GM12801 (cell line): ENCODE data around the gene ATP6V0A4.

Source experiments
- TF ChIP-seq, protein P1 (sequence below): IDR thresholded peaks from one replicate; pipeline ENCODE4 v1.5.1; 2011; ENCODE audit warnings: control low read depth; ENCODE audit not compliant: insufficient read length; ENCODE audit errors: extremely low read depth

The ATP6V0A4 gene

GRCh38 chr7:138755331-138755747, 42.7 kb downstream of the ATP6V0A4 start:
- TF ChIP-seq, protein P1, sequence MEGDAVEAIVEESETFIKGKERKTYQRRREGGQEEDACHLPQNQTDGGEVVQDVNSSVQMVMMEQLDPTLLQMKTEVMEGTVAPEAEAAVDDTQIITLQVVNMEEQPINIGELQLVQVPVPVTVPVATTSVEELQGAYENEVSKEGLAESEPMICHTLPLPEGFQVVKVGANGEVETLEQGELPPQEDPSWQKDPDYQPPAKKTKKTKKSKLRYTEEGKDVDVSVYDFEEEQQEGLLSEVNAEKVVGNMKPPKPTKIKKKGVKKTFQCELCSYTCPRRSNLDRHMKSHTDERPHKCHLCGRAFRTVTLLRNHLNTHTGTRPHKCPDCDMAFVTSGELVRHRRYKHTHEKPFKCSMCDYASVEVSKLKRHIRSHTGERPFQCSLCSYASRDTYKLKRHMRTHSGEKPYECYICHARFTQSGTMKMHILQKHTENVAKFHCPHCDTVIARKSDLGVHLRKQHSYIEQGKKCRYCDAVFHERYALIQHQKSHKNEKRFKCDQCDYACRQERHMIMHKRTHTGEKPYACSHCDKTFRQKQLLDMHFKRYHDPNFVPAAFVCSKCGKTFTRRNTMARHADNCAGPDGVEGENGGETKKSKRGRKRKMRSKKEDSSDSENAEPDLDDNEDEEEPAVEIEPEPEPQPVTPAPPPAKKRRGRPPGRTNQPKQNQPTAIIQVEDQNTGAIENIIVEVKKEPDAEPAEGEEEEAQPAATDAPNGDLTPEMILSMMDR: no peak

- TF ChIP-seq, protein P1: no peak
Measured at GRCh38 chr7:138753610-138754009, 44.4 kb downstream of the ATP6V0A4 start.

GRCh38 chr7:138753150-138753518, 44.9 kb downstream of the ATP6V0A4 start:
- TF ChIP-seq, protein P1: no peak

GRCh38 chr7:138752518-138753149, 45.4 kb downstream of the ATP6V0A4 start:
- TF ChIP-seq, protein P1: no peak

DNA sequence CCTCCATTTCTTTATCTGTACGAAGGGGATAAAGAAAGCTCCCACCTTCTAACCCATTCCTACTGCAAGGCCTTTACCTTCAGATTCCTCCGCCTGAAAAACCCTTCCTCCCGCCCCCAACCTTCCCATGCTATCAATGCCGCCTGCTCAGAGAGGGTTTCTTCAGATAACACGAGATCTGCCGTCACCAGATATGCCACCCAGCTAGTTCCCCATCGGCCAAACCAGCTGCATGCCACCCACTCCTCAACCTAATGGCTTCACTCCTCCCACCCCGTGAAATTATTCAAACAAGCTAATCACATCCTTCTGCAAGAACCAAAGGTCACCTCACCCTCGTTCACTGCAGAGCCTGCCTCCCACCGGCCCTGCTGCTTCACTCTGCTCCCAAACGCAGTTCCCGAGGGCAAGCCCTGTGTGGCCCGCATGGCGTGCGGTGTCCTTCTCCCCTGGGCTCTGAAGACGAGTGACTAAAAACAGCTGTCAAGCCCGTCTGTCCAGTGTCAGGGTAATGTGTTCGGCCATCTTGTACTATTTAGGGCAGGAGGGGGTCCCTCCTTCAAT, 47.0 kb downstream of the ATP6V0A4 start:
- TF ChIP-seq, protein P1: no peak

DNA sequence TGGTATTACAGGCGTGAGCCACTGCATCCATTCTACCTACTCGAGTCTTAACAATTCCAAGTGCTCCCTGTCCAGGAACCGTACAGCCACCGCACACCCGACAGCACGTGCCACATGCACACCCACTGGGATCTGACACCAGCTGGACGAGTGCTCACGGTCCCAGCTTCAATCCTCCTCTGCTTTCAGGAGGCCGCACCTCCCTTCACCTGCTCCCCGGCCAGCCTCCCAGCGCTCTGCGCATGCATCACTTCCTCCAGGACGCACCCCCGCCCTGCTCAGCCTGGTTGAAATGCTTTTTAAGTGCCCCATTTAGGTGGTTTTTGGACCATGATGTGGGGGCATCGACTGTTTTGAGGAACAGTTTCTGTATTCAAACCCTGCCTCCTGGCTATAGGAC, 47.5 kb downstream of the ATP6V0A4 start:
- TF ChIP-seq, protein P1: no peak

DNA sequence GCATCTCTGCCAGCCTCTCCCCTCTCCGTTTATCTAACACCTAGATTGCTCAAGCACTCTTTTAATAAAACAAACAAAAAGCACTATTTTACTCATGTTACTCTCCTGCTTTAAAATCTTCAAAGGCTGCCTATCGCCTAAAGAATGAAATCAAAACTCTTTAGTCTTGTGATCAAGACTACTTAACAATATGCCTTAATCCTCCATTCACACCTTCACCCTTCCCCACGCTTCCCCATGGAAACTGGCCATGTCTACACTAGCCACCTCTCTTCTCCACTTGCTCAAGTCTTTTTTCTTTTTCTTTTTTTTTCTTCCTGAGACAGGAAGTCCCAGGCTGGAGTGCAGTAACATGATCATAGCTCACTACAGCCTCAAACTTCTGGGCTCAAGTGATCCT, 48.0 kb downstream of the ATP6V0A4 start:
- TF ChIP-seq, protein P1: no peak
